Psoas muscle (tissue), 8 donors: ENCODE data around the gene LRRC4C. TPM values are rescaled to one million over a fixed set of nuclear protein-coding genes. Genes with fewer than 3 reads are reported as not detected.

ENCODE experiments used
- ATAC-seq, 4 donors: fragments of 200-7000 bp; cut with Tn5 transposase; one replicate each; pipeline ENCODE4 v1.9.1; 2020; ENCODE audit warnings: moderate library complexity in 3 of 4, mild to moderate bottlenecking in 2 of 4
- DNase-seq, 2 donors: peaks; one replicate each; pipeline ENCODE4 v3.0.0-alpha.2; 2020
- H3K27ac ChIP-seq: fragments of 200-600 bp; one replicate; pipeline ENCODE4 v1.8.0; 2022
- H3K27me3 ChIP-seq, 3 donors: fragments of 200-600 bp in 1 of 3; one replicate each; pipeline versions ENCODE4 v1.6.1 to v1.8.0; 2013 to 2022; ENCODE audit warnings: low read length in 2 of 3, mild to moderate bottlenecking in 2 of 3, moderate library complexity in 1 of 3; ENCODE audit not compliant: insufficient read depth in 3 of 3
- H3K36me3 ChIP-seq, 2 donors: fragments of 200-600 bp in 1 of 2; one replicate each; pipeline versions ENCODE4 v1.6.1 to v1.8.0; 2013 to 2022; ENCODE audit warnings: low read depth in 1 of 2, mild to moderate bottlenecking in 1 of 2, moderate library complexity in 1 of 2; ENCODE audit not compliant: insufficient read depth in 1 of 2
- H3K4me1 ChIP-seq: fragments of 200-600 bp; one replicate; pipeline ENCODE4 v1.8.0; 2022
- H3K4me3 ChIP-seq: fragments of 200-600 bp; one replicate; pipeline ENCODE4 v1.8.0; 2022; ENCODE audit warnings: mild to moderate bottlenecking
- H3K9me3 ChIP-seq: fragments of 200-600 bp; one replicate; pipeline ENCODE4 v1.8.0; 2022
- CTCF ChIP-seq: fragments of 200-600 bp; IDR thresholded peaks from one replicate; pipeline ENCODE4 v1.8.0; 2022; ENCODE audit warnings: antibody characterized with exemption
- WGBS, 3 donors: extraction: QIAGEN DNeasy Blood & Tissue Kit; methylation state at CpG; one replicate each; pipeline versions ENCODE4 v1.1.6 to v1.1.7; 2013; 5-methylcytosine and 5-hydroxymethylcytosine counted together
- intact Hi-C, 2 donors: fragments of 100-400 bp; cut with DNase I; formaldehyde crosslinking; loops; one replicate each; pipeline versions ENCODE4 v1.11.0 to v1.14.2; 2022
- polyA plus RNA-seq, 3 donors: library from polyadenylated mRNA; stranded (reverse); fragments of 200-250 nt; gene quantifications; one replicate each; pipeline ENCODE4 v1.2.3, GENCODE V29; 2013
- total RNA-seq, 4 donors: library from RNA; stranded (reverse); fragmentation: NEBNext Ultra II Directional in 2 of 4; extraction: Animal tissue kit (Norgen Biotek cat#: 25700) in 2 of 4; gene quantifications; one replicate each; pipeline versions ENCODE4 v1.2.1 to v1.2.4, GENCODE V29; 2021 to 2023
- donor health status: healthy with polysubstance abuse.
- donor health status: DM: no; HTN: no; CAD: no; lungs with moderate emphysema.
- donor health status: Bipolar disorder and iron deficiency.
- donor health status: healthy.
- donor health status: DM: yes; HTN: yes; CAD: no.
- donor health status: DM: no; HTN: no; CAD: no.
- donor health status: DM: no; HTN: no; CAD: no.
- donor health status: DM: yes; HTN: yes; CAD: no.

Gene LRRC4C
- total and polyA plus RNA-seq, 7 donors, result 0.04 to 0.34 (median 0.12) TPM; not detected in 1

- intact Hi-C loops, result no loop called here
- Histone ChIP-seq H3K9me3 (no peaks in the 10 kb centered on the region), H3K27me3 (no peaks in the 10 kb centered on the region), H3K4me1 (no peaks in the 10 kb centered on the region), H3K27ac (no peak overlapping the region), H3K4me3 (no peak overlapping the region), H3K36me3 (no peaks in the 10 kb centered on the region)
- no peak for DNase-seq
- ATAC-seq, result no peak
- no peak for TF ChIP-seq CTCF
Observed at GRCh38 chr11:41379084-41379483, 80.4 kb downstream of the LRRC4C start.

- Histone ChIP-seq H3K27ac (no peak overlapping the region), H3K9me3 (no peaks in the 10 kb centered on the region), H3K27me3 (no peaks in the 10 kb centered on the region), H3K4me1 (no peaks in the 10 kb centered on the region), H3K4me3 (no peak overlapping the region), H3K36me3 (no peaks in the 10 kb centered on the region)
- intact Hi-C loops, result no loop called here
- no peak for TF ChIP-seq CTCF
- ATAC-seq (no peak), DNase-seq (no peak)
- WGBS, 3 donors, result 74 to 83% (median 80%) methylated on average over 7 of the region's 7 CpGs
Observed at GRCh38 chr11:41377709-41378394, 81.6 kb downstream of the LRRC4C start.

- Histone ChIP-seq H3K9me3 (no peaks in the 10 kb centered on the region), H3K36me3 (no peaks in the 10 kb centered on the region), H3K4me1 (no peaks in the 10 kb centered on the region), H3K27me3 (no peaks in the 10 kb centered on the region), H3K27ac (no peak overlapping the region), H3K4me3 (no peak overlapping the region)
- WGBS, 3 donors, result 61 to 63% (median 61%) methylated on average over 2 of the region's 2 CpGs
- ATAC-seq (no peak), DNase-seq (no peak)
- intact Hi-C loops, result no loop called here
- no peak for TF ChIP-seq CTCF
Observed at GRCh38 chr11:41351825-41352224, 107.6 kb downstream of the LRRC4C start.

GRCh38 chr11:41346042-41346441 is 113.4 kb downstream of the LRRC4C start:
- no peaks in the 10 kb centered on the region for H3K36me3 ChIP-seq
- no peaks in the 10 kb centered on the region for H3K27me3 ChIP-seq
- intact Hi-C loops, result no loop called here
- H3K4me1 ChIP-seq, result no peaks in the 10 kb centered on the region
- no peak overlapping the region for H3K4me3 ChIP-seq
- TF ChIP-seq CTCF, result no peak
- WGBS, 3 donors, result 83 to 92% (median 90%) methylated on average over 2 of the region's 2 CpGs
- H3K27ac ChIP-seq, result no peak overlapping the region
- H3K9me3 ChIP-seq, result no peaks in the 10 kb centered on the region
- DNase-seq, result no peak
- ATAC-seq, result no peak
